IMR-90 (cell line): ENCODE data around the gene NUDCD3. TPM values are rescaled to one million over a fixed set of nuclear protein-coding genes. Genes with fewer than 3 reads are reported as not detected.

Experiments
- ATAC-seq: fragments of 200-7000 bp; cut with Tn5 transposase; 2 replicates; pipeline ENCODE4 v1.9.1; 2020; ENCODE audit warnings: low read depth, mild to moderate bottlenecking, moderate library complexity
- BruUV-seq: library from RNA; stranded (reverse); fragments of 400-500 nt; replicated peaks from 2 replicates; lab custom pipeline; 2021; lab: Mats Ljungman, UMichigan
- CTCF ChIA-PET: fragments of 300-600 bp; formaldehyde crosslinking; extraction: SDS; loops from one replicate; lab custom pipeline; 2021; ENCODE audit warnings: antibody characterized with exemption; lab: Yijun Ruan, JAX
- POLR2A ChIA-PET: fragments of 300-600 bp; sonication (Branson Sonifier 250); formaldehyde crosslinking; loops from one replicate; lab custom pipeline; 2022; ENCODE audit warnings: antibody characterized with exemption; ENCODE audit not compliant: unreplicated experiment; lab: Charles Lee
- DNase-seq: peaks from one replicate; pipeline ENCODE4 v3.0.0; 2013
- H2AFZ ChIP-seq: replicated peaks from 2 replicates; pipeline ENCODE3; 2013; ENCODE audit warnings: low read length, mild to moderate bottlenecking; ENCODE audit not compliant: poor library complexity
- H2AK5ac ChIP-seq: 2 replicates; pipeline ENCODE4 v1.6.1; 2013; ENCODE audit warnings: low read depth, low read length, inconsistent platforms
- H2AK9ac ChIP-seq: replicated peaks from 2 replicates; pipeline ENCODE3; 2013; ENCODE audit warnings: mild to moderate bottlenecking, low read depth, low read length, moderate library complexity; ENCODE audit not compliant: poor library complexity
- H2BK120ac ChIP-seq: 2 replicates; pipeline ENCODE4 v1.6.1; 2013; ENCODE audit warnings: low read depth, low read length, inconsistent platforms
- H2BK15ac ChIP-seq: 3 replicates; pipeline ENCODE4 v1.6.1; 2013; ENCODE audit warnings: low read depth, low read length, inconsistent platforms
- H2BK20ac ChIP-seq: 2 replicates; pipeline ENCODE4 v1.6.1; 2013; ENCODE audit warnings: low read depth, mild to moderate bottlenecking, inconsistent platforms, low read length, moderate library complexity
- H2BK5ac ChIP-seq: 2 replicates; pipeline ENCODE4 v1.6.1; 2013; ENCODE audit warnings: mild to moderate bottlenecking, low read depth, low read length, inconsistent platforms; ENCODE audit not compliant: poor library complexity, severe bottlenecking
- H3K14ac ChIP-seq: replicated peaks from 2 replicates; pipeline ENCODE4 v1.6.1; 2013; ENCODE audit warnings: low read depth, low read length, inconsistent platforms
- H3K18ac ChIP-seq: 2 replicates; pipeline ENCODE4 v1.6.1; 2013; ENCODE audit warnings: low read depth, low read length, control low read depth
- H3K23ac ChIP-seq: 2 replicates; pipeline ENCODE4 v1.6.1; 2013; ENCODE audit warnings: low read depth, low read length, inconsistent platforms
- H3K27ac ChIP-seq: 2 replicates; pipeline ENCODE4 v1.5.1; 2013; ENCODE audit warnings: mild to moderate bottlenecking, control low read depth, low read length; ENCODE audit not compliant: insufficient read depth
- H3K27me3 ChIP-seq: 2 replicates; pipeline ENCODE4 v1.6.1; 2013; ENCODE audit warnings: low read length; ENCODE audit not compliant: control insufficient read depth, insufficient read depth
- H3K36me3 ChIP-seq: 2 replicates; pipeline ENCODE4 v1.6.1; 2013; ENCODE audit warnings: low read length, mixed read lengths; ENCODE audit not compliant: control insufficient read depth, insufficient read depth
- H3K4ac ChIP-seq: 2 replicates; pipeline ENCODE4 v1.6.1; 2013; ENCODE audit warnings: low read depth, low read length, inconsistent platforms
- H3K4me1 ChIP-seq: 2 replicates; pipeline ENCODE4 v1.6.1; 2013; ENCODE audit warnings: low read length, mixed read lengths; ENCODE audit not compliant: control insufficient read depth, insufficient read depth
- H3K4me2 ChIP-seq: 2 replicates; pipeline ENCODE4 v1.6.1; 2013; ENCODE audit warnings: low read depth, mild to moderate bottlenecking, control low read depth, low read length, moderate library complexity
- H3K4me3 ChIP-seq: 2 replicates; pipeline ENCODE4 v1.5.1; 2013; ENCODE audit warnings: low read depth, mild to moderate bottlenecking, control low read depth, low read length, moderate library complexity; ENCODE audit not compliant: insufficient read depth
- H3K56ac ChIP-seq: 2 replicates; pipeline ENCODE4 v1.6.1; 2013; ENCODE audit warnings: low read length, inconsistent platforms; ENCODE audit not compliant: insufficient read depth; ENCODE audit errors: extremely low read depth
- H3K79me1 ChIP-seq, 2 experiments: 2 replicates each; pipeline ENCODE4 v1.6.1; 2013; ENCODE audit warnings: low read length in 2 of 2, inconsistent platforms in 1 of 2, low read depth in 1 of 2
- H3K9ac ChIP-seq: 2 replicates; pipeline ENCODE4 v1.6.1; 2013; ENCODE audit warnings: low read depth, low read length, control low read depth
- H3K9me1 ChIP-seq: 2 replicates; pipeline ENCODE4 v1.6.1; 2013; ENCODE audit warnings: low read length, inconsistent platforms; ENCODE audit not compliant: insufficient read depth
- H3K9me3 ChIP-seq: 2 replicates; pipeline ENCODE4 v1.6.1; 2013; ENCODE audit warnings: low read length; ENCODE audit not compliant: control insufficient read depth, insufficient read depth
- H4K20me1 ChIP-seq: 2 replicates; pipeline ENCODE4 v1.6.1; 2013; ENCODE audit warnings: low read length, inconsistent platforms; ENCODE audit not compliant: insufficient read depth
- H4K5ac ChIP-seq: 2 replicates; pipeline ENCODE4 v1.6.1; 2013; ENCODE audit warnings: mild to moderate bottlenecking, low read depth, low read length, control low read depth
- H4K8ac ChIP-seq, 2 experiments: 2 replicates each; pipeline ENCODE4 v1.6.1; 2013; ENCODE audit warnings: low read depth in 2 of 2, low read length in 2 of 2, control low read depth in 1 of 2, inconsistent platforms in 1 of 2
- H4K91ac ChIP-seq: 2 replicates; pipeline ENCODE4 v1.6.1; 2013; ENCODE audit warnings: low read depth, low read length, inconsistent platforms; ENCODE audit not compliant: insufficient read depth
- CEBPB ChIP-seq: IDR thresholded peaks from 2 replicates; pipeline ENCODE4 v1.6.1; 2012; ENCODE audit warnings: low read depth, low read length, improper control_type of control experiment
- CHD1 ChIP-seq: IDR thresholded peaks from 2 replicates; pipeline ENCODE4 v1.6.1; 2012; ENCODE audit warnings: low read depth, low read length, improper control_type of control experiment
- FOS ChIP-seq: fragments of 150-350 bp; IDR thresholded peaks from 2 replicates; pipeline ENCODE4 v1.6.1; 2016; ENCODE audit warnings: low read depth, low read length
- MAFK ChIP-seq: IDR thresholded peaks from 2 replicates; pipeline ENCODE4 v1.6.1; 2012; ENCODE audit warnings: low read depth, low read length, improper control_type of control experiment
- MXI1 ChIP-seq: IDR thresholded peaks from 2 replicates; pipeline ENCODE4 v1.6.1; 2012; ENCODE audit warnings: low read depth, mild to moderate bottlenecking, low read length, moderate library complexity, borderline replicate concordance
- RCOR1 ChIP-seq: IDR thresholded peaks from 2 replicates; pipeline ENCODE4 v1.6.1; 2012; ENCODE audit warnings: mild to moderate bottlenecking, low read length, improper control_type of control experiment; ENCODE audit not compliant: insufficient replicate concordance
- WGBS, 2 experiments: methylation state at CpG; one replicate each; pipeline versions ENCODE4 v1.1.5 to v1.1.7; 2013; ENCODE audit warnings: missing lambda C conversion rate in 2 of 2; ENCODE audit not compliant: insufficient read length in 1 of 2; ENCODE audit errors: extremely low coverage in 2 of 2; 5-methylcytosine and 5-hydroxymethylcytosine counted together
- dilution Hi-C: fragments of 300-500 bp; cut with HindIII; formaldehyde crosslinking; loops from one replicate; pipeline ENCODE4 v1.14.3; 2018; ENCODE audit warnings: low sequenced_read_pairs; ENCODE audit not compliant: unreplicated experiment
- in situ Hi-C: fragments of 300-500 bp; cut with MboI; formaldehyde crosslinking; loops from 3 replicates; pipeline ENCODE4 v1.14.3; 2019; ENCODE audit warnings: low sequenced_read_pairs, inconsistent platforms, mixed read lengths
- intact Hi-C: fragments of 100-400 bp; cut with micrococcal nuclease; formaldehyde crosslinking; loops from 2 replicates; pipeline ENCODE4 v1.10.0; 2022
- polyA plus RNA-seq, 3 experiments: library from polyadenylated mRNA; depleted of rRNA; stranded (reverse); fragments of >200 nt; gene quantifications; 2 replicates each; pipeline ENCODE4 v1.2.3, GENCODE V29; 2012; ENCODE audit warnings: low replicate concordance in 1 of 3
- total RNA-seq: library from RNA; depleted of rRNA; stranded (reverse); fragments of >200 nt; gene quantifications from 2 replicates; pipeline ENCODE4 v1.2.3, GENCODE V29; 2012
- TF ChIP-seq, protein P1 (sequence below): fragments of 150-350 bp; IDR thresholded peaks from 2 replicates; pipeline ENCODE4 v1.6.1; 2017; ENCODE audit warnings: mild to moderate bottlenecking, antibody characterized with exemption, low read length, low read depth

Gene NUDCD3
- total and polyA plus RNA-seq, 2 of the 4 experiments (the other 2 are of a cell fraction): 49.5 to 76.0 TPM

DNA sequence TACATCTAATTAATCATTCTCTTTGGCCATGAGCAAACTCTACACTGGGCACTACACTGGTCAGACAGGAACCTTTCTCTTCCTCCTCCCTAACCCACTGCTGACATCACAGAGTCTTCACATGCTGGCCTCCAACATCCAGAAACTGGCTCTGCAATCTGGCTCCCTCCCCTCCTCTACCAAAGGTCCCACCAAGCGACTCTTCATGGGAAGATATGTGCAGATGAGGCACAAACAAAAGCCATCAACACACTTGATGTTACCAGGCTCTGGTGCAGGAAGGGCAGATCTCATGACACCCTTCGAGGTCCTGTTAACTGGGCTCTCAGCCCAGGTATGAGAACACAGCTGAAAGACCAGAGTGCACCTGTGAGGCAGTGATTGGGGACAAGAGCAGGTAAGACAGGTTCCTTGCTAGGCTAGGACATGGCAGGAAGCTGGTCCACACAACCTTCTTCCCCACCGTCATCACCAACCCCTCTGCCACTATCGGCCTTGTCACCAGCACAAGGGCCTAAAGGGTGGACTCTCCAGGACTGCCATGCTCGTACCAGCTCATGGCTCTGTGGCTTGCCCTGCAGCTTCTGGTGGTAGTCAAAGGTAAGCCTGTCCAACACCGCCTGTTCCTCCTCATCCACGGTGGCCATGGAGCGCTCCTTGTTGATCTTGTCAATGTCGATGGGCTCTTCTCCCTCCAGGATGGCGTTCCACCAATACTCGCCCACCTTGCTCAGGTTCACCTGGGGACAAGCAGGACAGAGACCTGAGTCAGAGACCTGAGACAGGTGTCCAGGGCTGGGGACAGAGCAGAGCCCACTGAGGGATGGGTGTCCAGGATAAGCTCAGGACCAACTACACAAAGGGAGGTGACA, 98.5 kb downstream of the NUDCD3 start:
- Histone ChIP-seq H3K4me2 (no peak overlapping the region), H3K4me1 (peaks cover 1% of the 10 kb centered on the region), H3K4ac (no peak overlapping the region), H3K36me3 (peaks cover 46% of the 10 kb centered on the region), H3K56ac (no peak overlapping the region), H3K9me1 (peaks cover 36% of the 10 kb centered on the region), H3K23ac (no peak overlapping the region), H3K9me3 (no peaks in the 10 kb centered on the region), H3K18ac (no peak overlapping the region), H3K27ac (no peak overlapping the region), H4K8ac (no peak overlapping the region), H3K14ac (no peak overlapping the region), H2AK9ac (no peak overlapping the region), H2BK20ac (no peak overlapping the region), H3K9ac (no peak overlapping the region), H2AK5ac (no peak overlapping the region), H4K5ac (no peak overlapping the region), H4K91ac (no peak overlapping the region), H3K4me3 (no peak overlapping the region), H3K27me3 (no peaks in the 10 kb centered on the region), H2BK5ac (no peak overlapping the region), H2BK120ac (no peak overlapping the region), H3K79me1 (peaks cover 30 to 76% of the 10 kb centered on the region in 2 experiments), H2AFZ (no peak overlapping the region), H4K20me1 (peaks cover 6% of the 10 kb centered on the region; the same call in 1 of the 2 replicates), H2BK15ac (no peak overlapping the region)
- DNase-seq (no peak), ATAC-seq (no peak)
- no TSS peak for BruUV-seq
- ChIA-PET CTCF (no interaction called here), POLR2A (no interaction called here)
- intact Hi-C loops: no loop called here
- TF ChIP-seq CEBPB: no peak
- no peak for TF ChIP-seq MXI1
- TF ChIP-seq RCOR1: no peak
- TF ChIP-seq MAFK: no peak
- no peak for TF ChIP-seq CHD1
- no peak for TF ChIP-seq FOS
- TF ChIP-seq, protein P1, sequence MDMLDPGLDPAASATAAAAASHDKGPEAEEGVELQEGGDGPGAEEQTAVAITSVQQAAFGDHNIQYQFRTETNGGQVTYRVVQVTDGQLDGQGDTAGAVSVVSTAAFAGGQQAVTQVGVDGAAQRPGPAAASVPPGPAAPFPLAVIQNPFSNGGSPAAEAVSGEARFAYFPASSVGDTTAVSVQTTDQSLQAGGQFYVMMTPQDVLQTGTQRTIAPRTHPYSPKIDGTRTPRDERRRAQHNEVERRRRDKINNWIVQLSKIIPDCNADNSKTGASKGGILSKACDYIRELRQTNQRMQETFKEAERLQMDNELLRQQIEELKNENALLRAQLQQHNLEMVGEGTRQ: no peak
- 100% methylated on average over 3 of the region's 11 CpGs; no CpG with 5 or more reads in 1 of the 2 experiments for WGBS, 2 experiments
- in situ Hi-C loops: no loop called here
- dilution Hi-C loops: no loop called here
